ENCODE results near the gene SORCS3.

The SORCS3 gene

DNA sequence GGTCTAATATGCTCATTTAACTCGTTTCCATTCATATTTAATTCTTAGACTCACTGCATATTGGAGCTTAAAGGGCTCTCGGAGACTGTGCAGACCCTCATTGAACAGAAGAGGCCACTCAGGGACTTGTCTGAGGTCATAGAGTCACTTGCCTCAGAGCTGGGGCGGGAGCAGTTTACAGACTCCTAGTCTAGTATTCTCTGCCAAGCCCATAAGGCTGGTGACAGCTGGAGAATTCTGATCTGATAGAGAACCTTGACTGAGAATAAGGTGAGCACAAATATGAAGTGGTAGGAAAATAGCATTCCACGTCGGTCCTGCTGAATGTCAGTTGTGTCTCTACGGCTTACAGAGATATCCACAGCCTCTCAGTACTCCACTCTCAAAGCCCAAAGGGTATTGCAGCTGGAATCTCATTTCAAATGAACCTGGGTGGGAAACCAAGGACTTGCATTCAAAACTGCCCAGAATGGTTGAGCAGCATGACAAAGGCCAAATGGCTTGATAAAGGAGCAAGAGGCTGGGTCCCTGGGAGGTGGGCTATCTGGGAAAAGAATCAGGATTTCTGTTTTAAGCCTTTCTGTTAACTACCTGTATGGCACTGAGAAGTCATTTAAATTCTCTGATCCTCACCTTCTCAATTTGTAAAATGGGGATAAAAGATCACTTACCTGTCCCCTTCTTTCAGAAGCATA lies 283.2 kb downstream of the SORCS3 start:
- DNase-seq, result no peak

DNA sequence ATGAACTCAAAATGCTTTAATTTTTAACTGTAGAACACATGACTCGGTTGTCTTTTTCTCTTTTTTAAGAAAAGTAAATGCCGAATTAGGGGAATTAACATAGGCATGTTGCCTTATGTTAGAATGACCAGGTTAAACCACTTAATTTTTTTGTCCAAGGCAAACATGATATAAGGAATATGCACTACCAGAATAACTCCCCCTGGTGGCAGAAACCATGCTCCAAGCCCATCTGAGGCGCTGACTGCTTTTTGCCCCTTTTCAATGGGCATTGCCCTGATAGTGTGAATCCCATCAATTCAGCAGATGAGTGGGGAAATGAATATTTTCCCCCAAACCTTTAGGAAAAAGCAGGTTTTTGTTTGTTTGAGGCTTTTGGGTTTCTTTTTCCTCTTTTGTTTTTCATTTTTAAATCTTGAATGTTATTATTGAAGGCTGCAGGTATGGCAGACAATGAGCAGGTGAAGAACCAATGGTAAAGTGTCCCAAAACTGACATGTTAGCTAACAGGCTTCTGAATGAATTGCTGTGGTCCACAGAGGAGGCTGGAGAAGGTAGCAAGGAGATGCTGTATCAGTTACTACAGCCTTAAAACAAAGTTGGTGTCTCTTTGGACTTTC lies 284.3 kb downstream of the SORCS3 start:
- DNase-seq, result no peak

DNA sequence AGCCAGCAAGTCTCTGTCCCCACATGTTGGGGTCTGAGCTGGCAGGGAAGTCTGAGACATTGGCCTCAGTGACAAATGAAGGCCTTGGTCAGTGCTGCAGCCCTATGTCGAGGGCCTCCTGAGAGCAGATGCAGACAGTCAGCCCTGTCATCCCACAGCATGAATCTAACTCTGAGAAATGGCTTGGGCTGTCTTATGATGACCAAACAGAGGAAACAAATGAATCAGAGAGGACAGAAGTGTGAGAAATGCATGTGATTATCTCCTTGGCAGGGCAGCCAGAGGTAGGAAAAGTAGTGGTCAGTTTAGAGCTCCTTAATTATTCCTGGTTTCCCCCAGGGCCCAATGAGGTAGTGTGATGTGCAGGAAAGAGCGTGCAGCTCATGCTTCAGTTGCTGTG lies 287.6 kb downstream of the SORCS3 start:
- no peak for DNase-seq

DNA sequence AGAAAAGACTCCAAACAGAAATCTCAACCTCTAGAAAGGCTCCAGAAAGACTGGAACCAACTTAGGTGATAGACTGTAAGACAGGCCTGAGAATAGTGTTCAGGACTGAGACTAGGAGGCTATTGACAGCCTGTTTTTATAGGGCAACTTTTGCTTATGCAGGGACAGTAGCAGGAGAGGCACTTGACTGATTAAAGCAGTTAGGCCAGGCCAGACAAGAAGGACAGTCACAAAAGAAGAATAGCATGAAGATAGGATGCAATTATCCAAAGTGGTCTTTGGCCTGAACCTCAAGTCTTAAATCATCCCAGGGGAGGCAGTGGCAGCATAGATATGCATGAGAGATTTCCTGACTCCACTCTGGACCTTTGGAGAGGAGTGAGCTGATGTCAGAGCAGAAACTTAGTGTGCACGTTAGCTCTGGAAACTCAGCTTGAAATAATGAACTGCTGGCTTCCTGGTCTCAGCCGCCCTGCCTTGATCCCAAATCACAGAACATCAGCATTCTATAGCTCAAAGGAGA lies 290.6 kb downstream of the SORCS3 start:
- DNase-seq, result no peak

DNA sequence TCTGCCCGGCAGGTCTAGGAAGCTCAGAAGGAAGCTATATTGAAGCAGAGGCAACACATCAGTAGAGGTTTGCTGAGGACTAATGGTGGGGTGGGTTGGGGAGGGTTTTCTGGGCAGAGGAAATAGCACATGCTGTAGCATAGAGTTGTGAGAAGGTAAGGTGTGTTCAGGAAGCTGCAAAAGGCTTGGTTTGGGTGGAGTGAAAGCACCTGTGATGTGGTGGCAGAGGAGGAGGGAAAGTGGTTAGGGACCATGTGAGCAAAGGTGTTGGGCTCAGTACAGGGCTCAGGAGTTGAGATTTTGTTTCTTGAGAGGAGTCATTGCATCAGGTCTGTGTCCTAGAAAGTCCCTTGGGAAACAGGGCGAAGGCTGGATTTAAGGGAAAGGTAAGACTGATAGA lies 294.6 kb downstream of the SORCS3 start:
- no peak for DNase-seq

DNA sequence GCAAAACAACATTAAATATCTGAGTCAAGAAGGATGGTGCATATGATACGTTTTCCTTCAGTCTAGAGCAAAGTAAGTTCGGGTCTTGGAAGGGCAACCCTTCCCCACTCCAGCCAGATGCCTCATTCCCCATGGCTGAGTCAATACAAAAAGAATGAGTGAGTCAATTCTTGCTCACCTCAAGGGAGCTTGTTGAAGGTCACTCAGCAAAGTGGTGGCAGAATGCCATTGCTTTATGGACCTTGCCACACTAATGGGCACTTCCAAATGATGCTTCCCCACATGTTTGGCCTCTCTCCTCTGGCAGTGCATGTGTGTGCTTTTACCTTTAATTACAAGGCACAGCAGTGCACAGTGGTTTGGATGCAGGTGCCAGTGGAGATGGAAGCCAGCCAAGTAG lies 296.5 kb downstream of the SORCS3 start:
- no peak for DNase-seq

DNA sequence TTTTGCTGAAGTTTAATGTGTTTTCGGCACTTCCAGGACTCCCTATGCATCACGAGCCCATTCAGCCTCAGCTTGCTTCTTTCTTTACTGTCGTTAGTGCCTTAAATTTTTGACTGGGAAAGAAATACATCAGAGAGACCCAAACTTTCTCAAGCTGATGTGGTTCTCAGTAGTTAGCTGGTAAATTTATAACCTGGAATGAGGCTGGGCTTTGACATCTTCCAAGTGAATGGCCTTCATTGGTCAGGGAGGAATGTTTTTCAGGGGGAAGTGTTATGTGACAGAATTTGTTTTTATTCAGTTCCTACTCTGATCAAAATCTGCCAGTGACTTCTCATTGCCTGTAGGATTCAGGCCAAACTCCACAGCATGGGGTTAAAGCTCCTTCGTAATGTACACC lies 296.9 kb downstream of the SORCS3 start:
- DNase-seq, result no peak

DNA sequence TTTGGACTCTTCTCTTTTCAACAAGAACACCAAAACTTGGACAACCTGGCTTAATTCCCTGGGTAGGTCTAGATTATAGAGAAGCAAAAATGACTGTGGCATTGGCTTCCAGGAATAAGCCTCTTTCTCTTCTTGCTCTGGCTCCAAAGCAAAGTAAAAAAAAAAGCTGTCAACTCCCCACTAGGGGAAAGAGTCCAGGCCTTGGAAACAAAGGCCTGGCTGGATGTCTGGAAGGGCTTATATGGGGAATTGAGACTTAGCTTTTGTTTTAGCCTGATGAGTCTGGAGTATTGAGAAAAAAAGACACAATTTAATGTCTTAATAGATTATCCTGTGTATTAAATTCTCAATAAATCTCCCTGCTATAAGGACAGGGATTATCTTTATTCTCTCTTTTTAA lies 300.6 kb downstream of the SORCS3 start:
- no peak for DNase-seq

DNA sequence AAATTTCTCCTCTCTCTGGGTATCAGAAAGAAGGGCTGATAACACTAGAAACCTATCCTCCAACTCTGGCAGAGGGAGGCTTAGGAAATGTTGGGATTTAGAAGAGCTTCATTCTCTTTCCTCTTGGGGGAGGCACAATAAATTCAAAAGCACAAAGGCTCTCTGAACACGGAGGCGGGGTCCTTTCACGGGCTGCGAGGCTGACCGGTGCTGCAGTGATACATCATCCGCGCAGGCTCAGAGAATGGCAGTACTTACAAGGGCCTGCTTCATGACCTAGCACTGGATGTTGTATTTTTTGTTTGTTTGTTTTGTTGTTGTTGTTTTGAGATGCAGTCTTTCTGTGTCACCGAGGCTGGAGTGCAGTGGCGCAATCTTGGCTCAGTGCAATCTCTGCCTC lies 306.2 kb downstream of the SORCS3 start:
- DNase-seq, result no peak

DNA sequence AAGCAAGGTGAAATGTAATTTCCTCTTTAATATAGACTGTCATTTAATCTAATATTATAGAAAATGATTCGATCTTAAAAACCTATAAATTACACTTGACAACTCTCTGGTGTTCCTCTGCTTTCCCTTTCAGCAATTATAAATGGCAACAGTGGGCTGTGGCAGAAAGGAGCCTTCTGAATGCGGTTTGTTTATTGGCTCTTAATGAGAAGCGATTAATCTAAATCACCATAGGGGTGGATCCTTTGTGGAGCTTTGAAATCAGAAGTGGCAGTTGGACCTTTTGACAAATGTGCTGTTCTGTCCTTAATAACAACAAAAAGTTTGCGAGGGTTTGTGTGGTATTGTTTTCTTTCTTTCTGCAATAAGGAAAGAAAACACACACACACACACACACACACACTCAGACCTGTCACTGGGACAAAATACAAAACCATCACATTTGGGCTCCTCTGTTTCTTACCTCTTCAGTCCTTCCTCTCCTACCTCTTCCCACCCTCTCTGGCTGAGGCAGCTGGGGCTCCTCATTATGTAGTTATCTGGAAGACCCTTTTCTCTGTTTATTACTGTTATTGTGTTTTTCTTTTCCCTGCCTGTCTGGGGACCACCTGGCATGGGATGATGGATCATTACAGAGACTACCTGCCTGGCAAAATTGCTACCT lies 316.2 kb downstream of the SORCS3 start:
- no peak for DNase-seq

DNA sequence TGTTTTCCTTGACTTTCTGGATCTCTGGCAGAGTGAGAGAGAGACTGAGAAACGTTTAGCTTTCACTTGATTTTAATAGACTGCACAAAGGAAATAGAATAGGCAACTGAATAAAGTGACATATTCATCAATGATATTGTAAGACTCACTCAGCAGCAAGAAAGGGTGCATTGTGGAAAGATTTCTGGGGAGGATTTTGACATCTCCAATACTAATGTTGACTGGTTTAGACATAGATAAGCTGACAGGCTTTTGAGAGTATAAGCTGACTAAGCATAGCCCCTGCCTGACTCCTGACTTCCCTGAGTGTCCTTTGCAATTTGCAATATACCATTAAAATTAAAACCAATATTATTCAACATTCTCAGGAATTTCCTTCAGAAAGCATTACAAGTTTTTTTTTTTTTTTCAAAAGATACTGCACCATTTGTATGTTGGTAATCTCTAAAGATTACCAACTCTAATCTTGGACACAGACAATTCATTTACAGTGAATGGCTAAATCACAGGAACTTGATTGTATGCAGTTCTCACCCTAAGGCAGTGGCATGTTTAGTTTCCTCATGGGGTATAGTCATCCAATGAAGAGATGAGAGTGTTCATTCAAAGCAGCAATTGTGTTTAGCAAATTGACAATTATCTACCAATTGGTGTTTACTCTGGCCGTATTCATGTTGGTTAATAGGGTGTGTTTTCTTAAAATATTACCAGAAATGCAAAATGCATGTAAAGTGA lies 325.6 kb downstream of the SORCS3 start:
- no peak for DNase-seq

DNA sequence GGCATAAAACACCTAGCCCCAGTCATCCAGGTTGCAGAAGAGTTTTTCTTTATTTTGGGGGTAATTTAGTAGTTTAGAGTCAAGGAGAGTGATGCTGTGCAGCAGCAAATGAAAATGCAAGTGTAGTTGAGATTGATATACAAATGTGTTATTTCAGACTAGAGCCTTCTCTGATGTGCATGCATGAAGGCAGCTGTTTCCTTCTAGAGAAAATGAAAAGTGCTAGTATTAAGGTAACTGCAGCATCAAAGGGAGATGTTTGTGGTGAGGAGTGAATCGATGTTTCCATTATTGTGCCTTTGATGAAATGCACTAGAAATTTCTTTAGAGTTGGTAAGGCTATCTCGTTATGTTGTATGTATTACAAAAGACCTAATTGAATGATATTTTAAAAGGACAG lies 339.3 kb downstream of the SORCS3 start:
- DNase-seq, result no peak

DNA sequence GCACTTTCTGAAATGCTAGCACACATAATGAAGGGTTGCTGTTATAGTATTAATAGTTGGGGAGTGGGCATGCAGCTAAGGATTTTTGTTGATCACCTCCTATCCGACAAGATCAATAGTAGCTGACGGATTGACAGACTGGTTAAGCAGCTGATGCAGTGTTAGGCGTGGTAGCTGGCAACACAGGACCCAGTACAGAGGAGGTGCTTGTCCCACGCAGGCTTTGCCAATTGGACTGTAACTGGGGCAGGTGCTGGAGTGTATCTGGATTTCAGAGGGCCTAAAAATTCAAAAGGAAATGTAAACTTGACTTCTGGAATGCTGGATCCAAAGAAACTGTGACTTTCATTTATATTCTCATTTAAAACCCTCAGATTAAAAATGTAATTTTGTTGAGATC lies 340.9 kb downstream of the SORCS3 start:
- DNase-seq, result no peak

DNA sequence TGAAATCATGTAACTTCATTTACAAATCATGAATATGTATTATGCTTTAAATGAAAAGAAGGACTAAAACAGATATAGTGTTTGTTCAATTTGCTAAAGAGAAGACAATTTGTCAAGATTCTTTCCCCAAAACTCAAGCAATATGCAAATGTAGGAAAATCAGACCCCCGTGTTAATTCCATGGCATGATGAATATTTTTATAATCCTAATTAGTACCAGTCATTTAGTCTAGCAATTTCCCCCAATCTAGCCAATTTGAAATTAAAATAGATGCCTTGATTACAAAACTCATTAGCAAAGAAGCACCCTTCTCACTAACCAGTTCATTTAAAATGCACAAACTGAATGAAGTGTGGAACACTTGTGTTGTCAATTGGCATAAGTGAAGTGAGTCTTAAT lies 347.6 kb downstream of the SORCS3 start:
- DNase-seq, result no peak

DNA sequence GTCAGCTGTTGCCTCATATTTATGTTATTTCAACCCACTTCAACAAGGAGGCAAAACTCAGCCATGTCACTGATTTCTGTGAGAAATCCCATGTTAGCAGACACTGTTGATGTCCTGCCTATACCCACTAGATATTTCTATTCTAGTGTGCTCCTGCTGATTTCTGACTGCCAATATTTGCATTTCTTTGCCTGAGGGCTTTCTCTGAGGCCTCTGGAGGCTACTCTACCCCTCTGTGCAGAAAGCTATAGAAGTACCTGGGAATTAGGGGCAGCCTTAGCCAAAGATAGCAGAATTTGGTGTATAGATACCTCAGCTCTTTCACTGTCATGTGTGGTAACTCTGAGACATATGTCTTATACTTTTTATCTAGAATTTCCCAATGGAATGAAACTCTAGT lies 348.8 kb downstream of the SORCS3 start:
- DNase-seq, result no peak

DNA sequence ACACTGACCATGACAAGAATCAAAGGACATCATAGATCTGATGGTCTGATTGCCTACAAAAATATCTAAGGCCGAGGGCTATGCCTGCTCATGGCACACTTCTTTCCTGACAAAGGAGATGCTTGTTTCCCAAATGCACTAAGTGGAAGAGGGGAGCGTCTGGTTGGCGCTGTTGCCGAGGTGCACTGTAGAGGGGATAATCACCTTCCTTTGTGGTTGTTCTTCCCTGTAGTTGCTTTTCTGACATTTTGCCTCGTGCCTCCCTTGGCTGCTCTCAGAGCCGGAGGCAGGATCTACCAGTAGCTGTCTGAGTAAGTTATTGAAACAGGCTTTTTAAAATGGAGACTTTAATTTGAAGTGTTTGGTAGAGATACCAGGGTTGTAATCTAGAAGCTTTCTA lies 352.0 kb downstream of the SORCS3 start:
- no peak for DNase-seq

DNA sequence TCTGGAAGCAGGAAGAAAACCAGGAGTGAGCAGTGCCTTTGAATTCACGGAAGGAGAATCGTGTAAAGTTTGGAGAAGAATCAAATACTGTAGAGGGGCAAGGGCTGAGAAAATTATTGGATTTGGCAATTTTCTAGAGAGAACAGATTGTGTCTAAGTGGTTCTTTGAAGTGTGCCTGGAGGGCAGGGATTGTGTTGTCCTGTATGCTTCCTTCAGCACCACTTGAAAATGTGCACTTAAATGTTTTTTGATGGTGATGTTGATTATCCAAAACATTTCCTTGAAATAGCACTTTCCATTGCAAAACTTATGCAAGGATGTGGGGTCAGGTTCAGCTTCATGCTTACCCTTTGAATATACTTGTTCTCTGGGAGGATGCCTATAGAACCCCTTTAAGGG lies 360.2 kb downstream of the SORCS3 start:
- DNase-seq, result no peak

DNA sequence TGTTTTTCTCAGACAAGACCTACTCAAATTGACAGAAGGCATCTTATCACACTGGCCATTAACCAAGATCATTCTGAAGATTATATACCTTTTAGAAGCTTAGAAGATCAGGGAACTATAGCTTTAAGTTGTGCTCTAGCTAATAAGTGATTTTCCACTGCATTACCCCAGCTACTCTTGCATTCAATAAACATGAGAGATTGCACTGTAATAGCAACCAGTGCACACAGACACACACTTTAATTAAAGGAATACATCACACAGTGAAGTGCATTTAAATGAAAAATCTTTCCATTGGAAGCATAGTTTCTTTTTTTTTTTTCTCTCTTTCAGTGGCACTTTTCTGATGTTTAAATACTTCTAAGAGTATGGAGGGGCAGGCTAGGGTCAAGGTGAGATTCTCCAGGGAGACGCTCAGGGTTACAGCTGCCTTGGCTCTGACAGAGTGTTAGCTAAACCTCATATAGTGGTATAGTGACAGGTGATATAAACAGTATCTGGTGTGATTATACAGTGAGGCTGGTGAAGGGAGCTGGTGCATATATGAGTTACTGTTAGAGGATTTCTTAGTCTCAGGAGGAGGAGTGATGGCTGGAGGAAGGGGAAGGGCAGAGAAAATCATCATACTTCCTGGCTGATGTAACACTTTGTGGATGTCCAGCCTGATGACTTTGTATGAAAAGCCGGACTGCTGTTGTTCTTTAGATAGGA lies 369.5 kb downstream of the SORCS3 start:
- no peak for DNase-seq

DNA sequence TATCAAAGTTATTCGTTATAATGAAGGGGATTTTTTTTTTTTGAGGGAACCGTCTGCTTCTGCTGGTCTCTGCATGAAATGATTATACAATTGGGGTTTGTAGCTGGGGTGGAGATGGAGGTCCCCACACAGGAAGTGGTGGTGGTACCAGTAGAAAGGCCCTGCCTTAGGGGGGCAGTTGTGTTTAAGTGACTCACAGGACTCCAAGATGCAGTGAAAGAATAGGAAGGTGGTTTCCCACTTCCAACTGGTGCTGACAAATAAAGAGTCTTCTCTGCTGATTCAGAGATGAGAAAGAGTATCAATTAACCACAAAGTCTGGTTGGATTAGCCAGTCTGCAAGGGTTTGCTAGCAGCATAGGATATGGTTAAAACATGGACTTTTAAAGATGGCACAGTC lies 376.0 kb downstream of the SORCS3 start:
- DNase-seq, result no peak

DNA sequence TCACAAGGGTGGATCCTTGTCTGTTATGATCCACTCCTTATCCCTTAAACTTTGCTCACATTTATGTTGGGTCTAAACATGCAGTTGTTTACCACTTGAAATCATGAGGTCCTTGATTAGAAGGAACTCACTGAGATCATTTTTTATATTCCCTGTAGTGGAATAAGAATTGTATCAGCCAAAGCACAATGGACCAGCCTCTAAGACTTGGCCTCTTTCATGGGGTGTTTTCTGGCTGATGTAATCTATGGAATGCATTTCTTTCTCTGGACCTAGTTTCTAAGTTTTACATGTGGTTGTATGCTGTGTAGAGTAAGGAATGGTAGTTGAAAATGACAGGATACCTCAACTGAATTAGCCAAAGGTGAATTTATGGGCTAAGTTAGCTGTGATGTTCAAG lies 376.6 kb downstream of the SORCS3 start:
- DNase-seq, result no peak

DNA sequence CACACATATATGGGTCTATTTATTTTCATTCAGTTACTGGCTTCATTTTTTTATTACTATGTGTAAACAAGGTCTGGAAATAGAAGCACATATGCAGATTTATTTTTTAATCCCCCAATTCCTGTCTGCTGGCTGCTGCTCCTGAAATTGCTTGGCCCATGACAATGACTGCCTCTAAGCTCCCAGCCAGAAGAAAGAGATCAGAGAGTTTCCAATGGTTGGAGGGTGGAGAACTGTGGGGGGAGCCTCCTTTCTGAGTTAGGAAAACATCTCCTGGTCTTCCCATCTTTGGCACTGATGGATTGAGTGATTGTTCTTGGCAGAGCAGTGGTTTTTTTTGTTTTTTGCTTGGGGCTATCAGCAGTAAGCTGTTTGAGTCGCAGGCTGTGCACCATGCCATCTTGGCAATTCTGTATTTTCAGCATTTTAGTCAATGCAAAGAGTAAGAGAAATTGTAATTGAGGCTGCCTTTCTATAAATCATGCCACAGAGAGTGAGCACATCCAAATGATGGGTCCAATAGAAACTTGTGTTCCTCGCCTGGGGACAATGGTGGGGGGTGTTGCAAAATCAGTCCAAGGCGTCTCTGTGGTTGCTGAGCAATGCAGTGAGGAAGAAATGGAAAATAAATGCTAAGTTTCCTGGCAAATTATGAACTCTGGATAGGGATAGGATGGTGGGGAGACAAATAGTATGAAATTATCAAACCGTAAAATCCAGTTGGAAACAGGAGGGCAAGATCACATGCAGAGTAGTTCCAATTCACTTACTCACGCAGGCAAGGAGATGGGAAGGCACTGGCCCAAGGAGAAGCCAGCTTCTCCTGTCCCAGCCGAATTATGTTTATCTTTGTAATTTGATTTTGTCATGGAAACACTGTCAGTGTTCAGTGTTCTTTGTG lies 382.4 kb downstream of the SORCS3 start:
- DNase-seq, result no peak

DNA sequence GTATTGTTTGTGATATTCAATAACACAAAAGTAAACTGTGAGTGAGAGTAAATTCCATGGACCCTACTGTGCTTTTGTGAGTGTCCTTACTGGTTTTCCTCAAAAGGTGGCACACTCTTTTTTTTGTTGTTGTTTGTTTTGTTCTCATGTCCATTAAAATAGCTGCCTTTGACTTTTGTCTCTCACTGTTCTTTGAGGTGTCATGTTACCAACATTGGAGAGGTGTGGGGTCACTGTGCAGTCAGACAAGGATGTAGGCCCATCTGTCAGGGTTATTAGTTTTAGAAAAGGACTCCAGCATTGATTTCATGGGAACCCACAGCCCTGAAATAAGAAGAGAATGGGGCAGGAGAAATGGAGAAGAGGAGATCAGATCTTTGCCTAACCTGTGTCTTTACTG lies 383.1 kb downstream of the SORCS3 start:
- no peak for DNase-seq
